Fibroblast of skin of abdomen (primary cell): ENCODE measurements around the gene TNK2.
"Not testable (repeated sequence)": the region's sequence is repeated elsewhere in the genome, so short reads cannot be mapped to it uniquely, and the experiment has no call there.

Experiments
- DNase-seq: peaks from one replicate; pipeline ENCODE4 v3.0.0-alpha.2; 2013

TNK2 gene

GRCh38 chr3:195916291-195916690, 7.9 kb upstream of the TNK2 start:
- DNase-seq: no peak

DNA sequence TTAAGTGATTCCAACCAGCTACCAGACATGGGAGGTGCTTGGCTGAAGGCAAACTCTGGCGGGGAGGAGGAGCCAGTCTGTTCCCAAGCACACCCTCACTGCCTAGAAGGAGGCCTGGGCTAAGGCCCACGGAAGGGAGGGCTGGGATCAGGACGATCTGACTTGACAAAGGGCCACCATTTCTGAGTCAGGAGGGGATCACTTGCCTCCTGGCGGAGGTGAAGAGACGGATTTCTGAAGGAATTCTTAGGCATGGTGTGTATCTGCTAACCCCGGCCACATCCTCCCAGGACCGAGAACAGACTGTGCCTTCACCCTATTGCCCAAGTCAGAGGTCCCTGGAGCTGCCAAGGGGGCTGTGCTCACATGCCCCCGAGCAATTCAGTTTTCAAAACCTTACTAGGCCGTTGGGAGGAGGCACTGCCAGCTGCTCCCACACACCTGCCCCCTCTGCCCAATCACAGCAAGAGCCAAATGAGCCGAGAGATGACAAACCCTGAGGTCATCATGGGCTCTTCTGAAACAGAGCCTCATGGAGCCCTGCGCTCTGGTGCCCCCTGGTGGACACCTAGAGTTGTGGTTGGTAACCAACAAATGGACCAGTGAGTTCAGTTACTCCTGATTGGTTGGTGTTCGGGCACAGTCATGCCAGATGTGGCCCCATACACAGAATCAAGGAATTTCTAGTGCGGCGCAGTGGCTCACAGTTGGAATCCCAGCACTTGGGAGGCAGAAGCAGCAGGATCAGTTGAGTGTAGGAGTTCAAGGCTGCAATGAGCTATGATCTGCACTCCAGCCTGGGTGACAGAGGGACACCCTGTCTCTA, 6.5 kb upstream of the TNK2 start:
- peak; percentile 97 for DNase-seq

- DNase-seq: not testable (repeated sequence)
Observed at GRCh38 chr3:195914146-195914545, 5.8 kb upstream of the TNK2 start.

DNA sequence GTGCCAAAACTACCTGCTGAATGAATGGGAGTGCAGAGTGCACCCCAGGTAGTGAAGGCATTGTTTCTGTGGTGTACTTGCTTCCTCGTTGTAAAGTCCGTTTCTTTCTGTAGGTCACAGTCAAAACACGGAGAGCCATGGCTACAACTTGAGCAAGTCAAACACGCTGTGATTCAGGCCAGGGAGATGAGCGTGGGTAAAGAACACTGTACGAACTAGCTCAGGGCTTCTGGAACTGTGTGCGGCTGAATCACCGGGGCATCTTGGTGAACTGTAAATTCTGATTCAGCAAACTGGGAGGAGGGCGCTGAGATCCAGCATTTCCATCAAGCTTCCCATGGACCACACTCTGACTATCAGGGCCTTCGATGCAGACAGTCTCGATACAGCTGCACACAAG, 5.0 kb upstream of the TNK2 start:
- no peak for DNase-seq

- no peak for DNase-seq
Observed at GRCh38 chr3:195911946-195912270, 3.6 kb upstream of the TNK2 start.

DNA sequence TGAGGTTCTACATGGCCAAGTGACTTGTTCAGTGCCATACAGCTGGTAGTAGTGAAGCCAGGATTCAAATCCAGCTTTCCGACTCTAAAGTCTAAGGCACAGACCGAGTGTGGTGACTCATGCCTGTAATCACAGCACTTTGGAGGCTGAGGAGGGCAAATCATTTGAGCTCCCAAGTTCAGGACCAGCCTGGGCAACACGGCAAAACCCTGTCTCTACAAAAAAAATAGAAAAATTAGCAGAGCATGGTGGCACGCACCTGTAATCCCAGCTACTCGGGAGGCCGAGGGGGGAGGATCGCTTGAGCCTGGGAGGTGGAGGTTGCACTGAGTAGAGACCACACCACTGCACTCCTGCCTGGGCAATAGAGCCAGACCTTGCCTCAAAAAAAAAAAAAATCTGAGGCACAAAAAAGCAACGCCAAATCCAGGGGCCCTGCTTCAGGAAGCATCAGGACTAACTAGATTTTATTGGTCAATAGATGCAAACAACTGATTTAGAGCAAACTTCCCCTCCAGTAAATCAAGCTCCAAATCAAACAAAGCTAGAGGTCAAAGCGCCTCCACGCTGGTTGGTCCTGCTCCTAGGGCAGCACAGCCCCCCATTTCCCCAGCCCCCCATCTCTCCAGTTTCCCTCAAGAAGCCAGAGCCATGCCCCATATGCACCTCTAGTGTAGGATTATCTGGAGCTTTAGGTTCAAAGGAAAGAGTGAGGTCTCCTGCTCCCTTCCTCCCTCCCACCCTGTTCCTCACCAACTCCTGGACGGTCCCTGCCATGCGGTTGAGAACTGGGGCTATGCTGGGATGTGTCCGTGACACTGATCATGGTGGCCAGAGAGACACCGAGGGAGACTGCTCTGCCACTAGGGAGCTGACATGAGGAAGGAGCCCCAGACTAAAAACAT, 2.9 kb upstream of the TNK2 start:
- no peak for DNase-seq

- no peak for DNase-seq
Observed at GRCh38 chr3:195910499-195910845, 2.1 kb upstream of the TNK2 start.

DNA sequence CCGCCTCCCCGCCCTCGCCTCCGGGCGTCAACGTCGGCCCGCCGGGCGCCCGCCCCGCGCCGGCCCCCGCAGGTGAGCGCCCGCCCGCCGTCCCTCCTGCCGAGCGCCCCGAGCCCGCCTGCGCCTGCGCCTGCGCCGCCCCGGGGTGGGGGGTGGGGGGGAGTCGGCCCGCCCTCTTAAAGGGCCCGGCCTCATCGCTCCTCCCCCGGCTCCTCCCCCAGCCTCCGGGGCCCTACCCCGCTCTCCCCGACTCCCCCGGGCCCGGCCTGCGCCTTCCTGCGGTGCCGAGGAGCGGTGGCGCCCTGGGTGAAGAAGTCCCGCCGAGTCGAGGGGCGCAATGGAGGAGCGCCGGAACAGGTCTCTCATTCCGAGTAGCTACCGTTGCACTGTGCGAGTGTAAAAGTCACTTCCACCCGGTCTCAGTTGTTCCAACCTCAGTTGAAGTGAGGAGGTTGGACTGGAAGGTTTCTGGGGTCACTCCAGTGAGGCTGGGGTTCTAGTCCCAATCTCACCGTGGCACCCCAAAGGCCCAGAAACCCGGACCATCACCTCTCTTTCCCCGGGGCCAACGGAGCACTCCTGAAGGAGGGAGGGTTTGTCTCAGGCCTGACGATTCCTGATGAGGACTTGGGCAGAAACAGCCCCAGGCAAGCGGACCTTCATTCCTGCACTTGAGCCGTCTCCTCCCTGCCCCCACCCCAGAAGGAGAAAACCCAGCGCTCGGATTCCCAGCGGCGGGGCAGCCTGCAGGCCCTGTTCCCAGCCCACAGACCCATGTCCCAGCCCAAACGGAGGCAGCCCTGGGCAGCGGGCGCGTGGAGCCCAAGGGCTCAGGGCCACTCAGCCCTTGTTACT, 1.5 kb upstream of the TNK2 start:
- DNase-seq: peak; percentile 86

- no peak for DNase-seq
Observed at GRCh38 chr3:195908694-195909581, 587 bp upstream of the TNK2 start.

GRCh38 chr3:195907684-195907933, 742 bp downstream of the TNK2 start:
- DNase-seq: no peak

- DNase-seq: no peak
Observed at GRCh38 chr3:195906865-195907683, 1.3 kb downstream of the TNK2 start.

GRCh38 chr3:195905970-195906864, 2.1 kb downstream of the TNK2 start:
- no peak for DNase-seq

GRCh38 chr3:195904368-195904767, 4.0 kb downstream of the TNK2 start:
- no peak for DNase-seq

DNA sequence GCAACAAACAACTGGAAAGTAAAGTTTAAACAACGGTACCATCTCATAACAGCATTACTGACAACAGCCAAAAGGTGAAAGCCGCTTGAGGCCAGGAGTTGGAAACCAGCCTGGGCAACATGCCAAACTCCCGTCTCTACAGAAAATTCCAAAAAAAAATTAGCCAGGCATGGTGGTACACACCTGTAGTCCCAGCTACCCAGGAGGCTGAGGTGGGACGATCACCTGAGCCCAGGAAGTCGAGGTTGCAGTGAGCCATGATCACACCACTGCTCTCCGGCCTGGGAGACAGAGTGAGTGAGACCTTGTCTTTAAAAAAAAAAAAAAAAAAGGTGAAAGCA, 4.4 kb downstream of the TNK2 start:
- no peak for DNase-seq

DNA sequence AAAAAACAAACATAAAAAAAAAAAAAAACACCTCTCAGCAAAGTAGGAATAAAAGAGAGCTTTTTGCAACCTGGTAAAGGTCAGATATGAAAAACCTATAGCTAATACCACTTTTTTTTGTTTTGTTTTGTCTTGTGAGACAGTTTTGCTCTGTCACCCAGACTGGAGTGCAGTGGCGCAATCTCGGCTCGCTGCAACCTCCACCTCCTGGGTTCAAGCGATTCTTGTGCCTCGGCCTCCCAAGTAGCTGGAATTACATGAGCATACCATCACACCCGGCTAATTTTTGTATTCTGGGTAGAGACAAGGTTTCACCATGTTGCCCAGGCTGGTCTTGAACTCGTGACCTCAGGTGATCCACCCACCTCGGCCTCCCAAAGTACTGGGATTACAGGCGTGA, 5.7 kb downstream of the TNK2 start:
- not testable (repeated sequence) for DNase-seq

GRCh38 chr3:195901836-195902585, 6.3 kb downstream of the TNK2 start:
- peak; percentile 43 for DNase-seq

- no peak for DNase-seq
Observed at GRCh38 chr3:195900436-195901355, 7.7 kb downstream of the TNK2 start.

GRCh38 chr3:195899701-195900435, 8.5 kb downstream of the TNK2 start:
- DNase-seq: no peak
